Stomach (tissue), 4 donors: Measurements from ENCODE around the gene PDE4D.

ENCODE experiments used
- EP300 ChIP-seq: sonication (generic); formaldehyde crosslinking; IDR thresholded peaks from one replicate; pipeline ENCODE4 v1.6.1; 2017; ENCODE audit warnings: antibody characterized with exemption
- POLR2A ChIP-seq, 4 donors: fragments of 450-650 bp; IDR thresholded peaks; one replicate each; pipeline ENCODE4 v1.6.1; 2016; ENCODE audit warnings: antibody characterized with exemption in 4 of 4, control low read depth in 2 of 4, mild to moderate bottlenecking in 1 of 4, moderate library complexity in 1 of 4
- POLR2AphosphoS5 ChIP-seq, 3 donors: sonication (generic); formaldehyde crosslinking; IDR thresholded peaks; one replicate each; pipeline ENCODE4 v1.6.1; 2016; ENCODE audit warnings: antibody characterized with exemption in 3 of 3
- TF ChIP-seq, protein P1 (sequence below), 7 experiments: fragments of 450-650 bp in 4 of 7; fragments of 200-600 bp in 3 of 7; sonication (generic) in 3 of 7; IDR thresholded peaks; one replicate each; pipeline ENCODE4 v1.5.1; 2016 to 2019; ENCODE audit warnings: antibody characterized with exemption in 7 of 7, control low read depth in 2 of 7, mild to moderate bottlenecking in 1 of 7

GRCh38 chr5:59188419-59189225 lies 704.9 kb downstream of the PDE4D start:
- TF ChIP-seq, protein P1, sequence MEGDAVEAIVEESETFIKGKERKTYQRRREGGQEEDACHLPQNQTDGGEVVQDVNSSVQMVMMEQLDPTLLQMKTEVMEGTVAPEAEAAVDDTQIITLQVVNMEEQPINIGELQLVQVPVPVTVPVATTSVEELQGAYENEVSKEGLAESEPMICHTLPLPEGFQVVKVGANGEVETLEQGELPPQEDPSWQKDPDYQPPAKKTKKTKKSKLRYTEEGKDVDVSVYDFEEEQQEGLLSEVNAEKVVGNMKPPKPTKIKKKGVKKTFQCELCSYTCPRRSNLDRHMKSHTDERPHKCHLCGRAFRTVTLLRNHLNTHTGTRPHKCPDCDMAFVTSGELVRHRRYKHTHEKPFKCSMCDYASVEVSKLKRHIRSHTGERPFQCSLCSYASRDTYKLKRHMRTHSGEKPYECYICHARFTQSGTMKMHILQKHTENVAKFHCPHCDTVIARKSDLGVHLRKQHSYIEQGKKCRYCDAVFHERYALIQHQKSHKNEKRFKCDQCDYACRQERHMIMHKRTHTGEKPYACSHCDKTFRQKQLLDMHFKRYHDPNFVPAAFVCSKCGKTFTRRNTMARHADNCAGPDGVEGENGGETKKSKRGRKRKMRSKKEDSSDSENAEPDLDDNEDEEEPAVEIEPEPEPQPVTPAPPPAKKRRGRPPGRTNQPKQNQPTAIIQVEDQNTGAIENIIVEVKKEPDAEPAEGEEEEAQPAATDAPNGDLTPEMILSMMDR (IDR thresholded peaks at IDR 0.05): peak in 5 of 7 experiments; percentile 50 to 89 (median 83)
- TF ChIP-seq POLR2A (IDR thresholded peaks at IDR 0.05): no peak
- peak in 1 of 3 donors; percentile 45 for TF ChIP-seq POLR2AphosphoS5 (IDR thresholded peaks at IDR 0.05)
- TF ChIP-seq EP300: no peak
